GM21515 (cell line): Measurements from ENCODE around the gene MAT2A.
A peak's percentile ranks its signal among the peaks of the same experiment; 100 is the strongest.
"Not testable (repeated sequence)": the region's sequence is repeated elsewhere in the genome, so short reads cannot be mapped to it uniquely, and the experiment has no call there.

Experiments used
- ATAC-seq: cut with Tn5 transposase; IDR thresholded peaks from one replicate; pipeline ENCODE4 v1.9.1; 2021; ENCODE audit not compliant: unreplicated experiment

Gene MAT2A

DNA sequence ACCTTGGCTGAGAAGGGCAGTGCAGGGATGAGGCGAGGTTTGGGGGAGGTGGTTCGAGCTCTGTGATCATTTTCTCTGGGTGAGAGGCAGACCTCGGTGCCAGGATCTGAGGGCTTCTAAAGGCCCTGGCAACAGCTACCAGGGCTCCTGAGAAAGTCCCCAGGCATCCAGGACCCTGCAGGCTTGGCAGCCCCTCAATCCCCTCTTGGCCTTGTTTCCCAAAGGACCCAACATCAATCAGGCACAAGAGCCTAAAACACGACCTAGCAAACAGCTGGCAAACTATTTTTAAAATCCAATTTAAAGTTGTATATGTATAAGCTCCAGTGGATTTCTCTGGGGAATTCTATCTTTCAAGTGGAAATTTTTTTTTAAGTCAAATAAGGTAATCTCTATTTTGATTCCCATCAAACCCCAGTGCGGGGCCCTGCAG is 15.0 kb upstream of the MAT2A start:
- ATAC-seq: no peak

- ATAC-seq: no peak
These were observed 14.5 kb upstream of the MAT2A start for GRCh38 chr2:85524336-85524908.

DNA sequence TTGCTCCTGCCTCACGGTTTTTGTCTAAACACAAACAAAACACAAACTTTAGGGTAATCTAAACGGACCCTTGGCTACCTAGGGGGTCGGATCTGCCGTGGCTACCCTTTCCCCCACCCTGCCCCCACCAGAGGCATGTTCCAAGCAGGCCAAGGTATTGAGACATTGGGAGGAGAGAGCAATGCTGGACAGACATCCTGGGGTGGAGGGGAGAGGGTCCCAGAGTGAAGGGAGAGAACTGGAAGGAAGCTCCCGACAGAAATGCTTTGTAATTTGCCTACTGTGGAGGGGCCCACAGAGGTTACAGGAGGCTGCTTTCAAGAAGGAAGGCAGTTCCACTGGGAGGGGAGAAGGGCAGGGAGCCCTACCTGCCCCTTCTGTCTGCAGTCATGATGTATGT is 13.9 kb upstream of the MAT2A start:
- ATAC-seq: no peak

- ATAC-seq: no peak
These were observed 13.4 kb upstream of the MAT2A start for GRCh38 chr2:85525567-85525966.

DNA sequence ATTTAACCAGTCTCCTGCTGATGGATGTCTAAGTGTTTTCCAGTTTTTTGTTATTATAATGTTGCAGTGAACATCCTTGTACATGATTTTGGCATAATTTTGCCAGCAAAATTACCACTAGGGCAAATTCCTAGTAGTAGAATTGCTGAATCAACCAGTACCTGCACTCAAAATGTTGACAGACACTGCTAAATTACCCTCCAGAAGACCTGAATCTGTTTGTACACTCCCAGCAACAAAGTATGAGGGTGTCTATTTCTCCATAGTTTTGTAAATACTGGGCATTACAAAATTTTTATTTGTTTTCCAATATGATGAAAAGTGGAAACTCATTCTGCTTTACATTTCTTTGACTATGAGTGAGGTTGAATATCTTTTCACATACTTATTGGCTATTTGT is 11.2 kb upstream of the MAT2A start:
- ATAC-seq: no peak

DNA sequence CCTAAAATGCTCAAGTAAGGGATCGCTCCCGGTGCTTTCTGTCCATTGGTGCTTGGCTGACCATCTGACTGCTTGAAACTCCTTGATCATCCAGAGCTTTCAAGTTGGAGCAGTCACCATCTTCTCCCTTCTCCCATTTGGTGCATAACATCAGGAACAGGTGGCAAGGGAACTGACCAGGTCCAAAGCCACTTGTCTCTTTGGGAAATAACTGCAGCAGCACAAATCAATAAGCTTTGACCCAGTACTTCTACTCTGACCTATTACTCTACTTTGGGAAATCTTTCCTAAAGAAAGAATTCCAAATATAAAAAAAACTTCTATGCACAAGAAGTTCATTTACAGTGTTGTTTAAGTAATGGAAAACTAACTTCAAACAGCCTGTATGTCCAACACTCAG is 10.6 kb upstream of the MAT2A start:
- no peak for ATAC-seq

DNA sequence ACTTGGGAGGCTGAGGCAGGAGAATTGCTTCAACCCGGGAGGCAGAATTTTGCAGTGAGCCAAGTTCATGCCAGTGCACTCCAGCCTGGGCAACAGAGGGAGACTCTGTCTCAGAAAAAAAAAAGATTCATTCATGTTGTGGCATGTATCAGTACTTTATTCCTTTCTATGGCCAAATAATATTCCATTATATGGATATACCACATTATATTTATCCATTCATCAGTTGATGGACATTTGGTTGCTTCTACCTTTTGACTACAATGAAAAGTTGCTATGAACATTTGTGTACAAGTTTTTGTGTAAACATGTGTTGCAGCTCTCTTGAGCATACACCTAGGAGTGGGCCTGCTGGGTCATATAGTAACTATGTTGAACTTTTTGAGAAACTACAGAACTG is 9.2 kb upstream of the MAT2A start:
- ATAC-seq: no peak

DNA sequence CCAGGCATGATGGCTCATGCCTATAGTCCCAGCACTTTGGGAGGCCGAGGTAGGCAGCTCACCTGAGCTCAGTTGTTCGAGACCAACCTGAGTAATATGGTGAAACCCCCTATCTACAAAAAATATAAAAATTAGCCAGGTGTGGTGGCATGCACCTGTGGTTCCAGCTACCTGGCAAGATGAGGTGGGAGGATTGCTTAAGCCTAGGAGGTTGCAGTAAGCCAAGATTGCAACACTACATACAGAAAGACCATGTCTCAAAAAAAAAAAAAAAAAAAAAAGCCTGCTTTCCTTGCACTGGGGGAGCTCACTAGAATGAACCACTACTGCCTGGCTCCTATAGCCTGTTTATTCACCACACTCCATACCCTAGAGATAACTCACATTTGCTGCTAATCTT is 7.4 kb upstream of the MAT2A start:
- no peak for ATAC-seq

GRCh38 chr2:85534099-85534498 is 4.9 kb upstream of the MAT2A start:
- ATAC-seq: no peak

- no peak for ATAC-seq
These were observed 4.1 kb upstream of the MAT2A start for GRCh38 chr2:85534881-85535280.

- no peak for ATAC-seq
These were observed 2.5 kb upstream of the MAT2A start for GRCh38 chr2:85536479-85536878.

- no peak for ATAC-seq
These were observed 1.1 kb upstream of the MAT2A start for GRCh38 chr2:85537600-85538506.

DNA sequence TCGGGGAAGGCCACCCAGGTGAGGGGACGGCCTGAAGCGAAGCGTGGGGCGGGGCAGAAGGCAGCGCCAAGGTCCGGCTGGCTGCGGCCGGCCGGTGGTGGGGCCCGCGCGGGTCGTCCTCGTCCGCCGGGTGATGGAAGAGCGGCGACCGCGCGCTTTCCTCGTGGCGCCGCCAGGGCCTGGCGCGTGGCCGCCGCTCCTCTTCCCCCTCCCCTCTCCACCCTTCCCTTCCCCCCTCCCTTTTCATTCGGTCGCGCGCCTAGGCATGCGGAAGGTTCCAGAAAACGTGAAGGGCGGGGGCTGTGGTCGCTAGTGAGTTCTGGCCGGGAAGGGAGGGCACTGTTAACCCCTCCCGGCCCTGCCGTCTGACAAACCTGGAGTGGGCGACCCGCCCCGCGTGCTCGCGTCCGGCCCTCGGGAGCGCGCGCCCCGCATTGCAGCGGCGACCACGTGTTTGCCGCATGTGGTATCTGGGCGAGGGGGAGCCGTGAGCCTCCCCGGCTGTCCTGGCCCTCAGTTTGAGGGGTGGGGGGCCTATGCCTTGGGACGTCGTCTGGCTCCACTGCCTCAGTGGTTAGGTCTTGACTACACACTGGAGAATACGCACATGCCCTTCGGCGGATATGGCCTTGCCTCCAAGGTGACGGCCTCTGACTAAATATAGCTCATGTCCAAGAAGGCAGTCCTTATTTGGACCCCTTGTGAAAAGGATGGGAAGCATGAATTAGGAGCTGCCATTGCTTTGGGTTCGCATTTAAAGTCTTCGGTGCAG is 579 bp downstream of the MAT2A start:
- ATAC-seq: peak; percentile 31

DNA sequence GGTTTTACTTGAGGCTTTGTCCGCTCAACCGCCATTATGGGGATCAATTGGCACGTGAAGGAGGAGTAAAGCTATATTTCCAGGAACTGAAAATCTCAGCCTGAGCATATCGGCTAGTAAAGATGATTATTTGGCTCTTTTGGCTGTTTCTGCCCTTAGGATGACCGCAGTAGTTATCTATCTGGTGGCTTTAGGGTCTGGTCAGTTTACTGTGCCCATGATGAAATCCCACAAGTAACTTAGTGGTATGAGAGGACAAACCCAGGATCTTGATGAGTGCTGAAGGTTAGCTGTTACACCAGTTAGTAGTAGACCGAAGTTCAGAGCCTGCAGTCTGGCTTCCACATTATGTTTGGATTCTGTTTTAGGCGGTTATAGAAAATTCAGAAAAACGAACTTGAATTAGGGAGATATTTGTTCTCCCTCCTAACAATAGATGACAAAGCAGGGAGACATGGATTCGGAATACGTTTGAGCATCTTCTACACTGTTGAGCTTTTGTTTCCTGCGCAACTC is 1.2 kb downstream of the MAT2A start:
- ATAC-seq: no peak

DNA sequence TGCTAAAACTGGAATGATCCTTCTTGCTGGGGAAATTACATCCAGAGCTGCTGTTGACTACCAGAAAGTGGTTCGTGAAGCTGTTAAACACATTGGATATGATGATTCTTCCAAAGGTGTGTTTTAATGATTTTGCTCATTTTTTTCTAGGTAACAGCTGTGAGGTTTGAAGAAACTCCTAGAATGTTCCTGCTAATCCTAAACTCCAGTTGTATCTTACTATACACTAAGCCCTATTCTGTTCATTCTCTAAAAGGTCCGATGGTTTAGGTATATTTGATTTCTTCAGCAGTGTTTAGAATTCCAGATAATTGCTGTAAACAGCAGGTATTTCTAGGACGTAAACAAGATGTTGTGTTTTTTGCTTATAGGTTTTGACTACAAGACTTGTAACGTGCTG is 2.3 kb downstream of the MAT2A start:
- ATAC-seq: no peak

GRCh38 chr2:85541753-85542457 is 2.9 kb downstream of the MAT2A start:
- no peak for ATAC-seq

DNA sequence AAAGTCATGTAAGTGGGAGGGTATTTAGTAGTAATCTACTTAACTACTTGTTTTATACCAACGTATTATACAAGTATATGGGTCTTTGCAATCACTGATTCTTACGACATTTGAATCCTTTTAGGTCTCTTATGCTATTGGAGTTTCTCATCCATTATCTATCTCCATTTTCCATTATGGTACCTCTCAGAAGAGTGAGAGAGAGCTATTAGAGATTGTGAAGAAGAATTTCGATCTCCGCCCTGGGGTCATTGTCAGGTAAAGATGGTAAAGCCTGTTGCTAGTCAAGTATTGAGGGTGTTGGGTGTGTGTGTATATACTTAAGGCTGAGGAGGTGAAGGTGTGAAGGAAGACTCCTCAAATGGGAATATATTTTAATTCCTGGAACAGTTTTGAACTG is 3.8 kb downstream of the MAT2A start:
- ATAC-seq: no peak

- ATAC-seq: not testable (repeated sequence)
These were observed 5.3 kb downstream of the MAT2A start for GRCh38 chr2:85544254-85544691.

DNA sequence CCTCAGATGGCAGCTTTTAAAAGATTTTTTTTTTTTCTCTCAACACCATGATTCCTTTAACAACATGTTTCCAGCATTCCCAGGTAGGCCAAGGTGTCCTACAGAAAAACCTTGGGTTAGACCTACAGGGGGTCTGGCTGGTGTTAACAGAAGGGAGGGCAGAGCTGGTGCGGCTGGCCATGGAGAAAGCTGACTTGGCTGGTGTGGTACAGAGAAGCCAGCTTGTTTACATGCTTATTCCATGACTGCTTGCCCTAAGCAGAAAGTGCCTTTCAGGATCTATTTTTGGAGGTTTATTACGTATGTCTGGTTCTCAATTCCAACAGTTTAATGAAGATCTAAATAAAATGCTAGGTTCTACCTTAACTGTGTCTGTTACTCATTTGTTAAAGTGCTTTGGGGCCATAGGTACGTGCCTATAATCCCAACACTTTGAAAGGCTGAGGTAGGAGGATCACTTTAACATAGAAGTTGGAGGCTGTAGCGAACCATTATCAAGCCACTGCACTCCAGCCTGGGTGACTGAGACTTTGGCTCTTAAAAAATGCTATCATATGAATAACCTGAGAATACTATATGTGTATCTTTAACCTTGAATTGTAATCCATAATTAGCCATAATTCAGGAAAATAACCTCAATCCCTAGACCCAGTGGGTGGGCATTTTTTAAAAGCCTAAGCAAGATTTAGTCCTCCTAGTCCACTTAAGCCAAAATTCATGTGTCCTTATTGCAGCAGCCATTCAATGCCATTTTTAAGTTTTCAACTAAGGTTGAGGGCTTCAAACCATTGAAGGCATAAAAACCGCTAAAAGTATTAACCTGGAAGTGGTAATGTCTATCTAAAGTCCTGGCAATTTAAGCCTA is 6.2 kb downstream of the MAT2A start:
- not testable (repeated sequence) for ATAC-seq

- no peak for ATAC-seq
These were observed 6.8 kb downstream of the MAT2A start for GRCh38 chr2:85545780-85546240.
